SK-N-SH treated with all-trans-retinoic acid at 6 μM for 48 hours (cell line): ENCODE results near the gene ENGASE.

Experiments
- ARNTL ChIP-seq: fragments of 450-650 bp; formaldehyde crosslinking; IDR thresholded peaks from 2 replicates; pipeline ENCODE4 v1.5.0; 2020; ENCODE audit warnings: low read depth, mild to moderate bottlenecking, moderate library complexity, borderline replicate concordance
- OSR1 ChIP-seq: fragments of 250-450 bp; sonication (Bioruptor Pico); IDR thresholded peaks from 2 replicates; pipeline ENCODE4 v1.8.0; 2022; ENCODE audit warnings: moderate library complexity, mild to moderate bottlenecking, inconsistent platforms
- POU6F1 ChIP-seq: fragments of 250-450 bp; sonication (Bioruptor Pico); IDR thresholded peaks from 2 replicates; pipeline ENCODE4 v1.8.0; 2021; ENCODE audit warnings: low read depth, mild to moderate bottlenecking, moderate library complexity, borderline replicate concordance
- TCF4 ChIP-seq: fragments of 250-450 bp; sonication (Bioruptor Pico); IDR thresholded peaks from 2 replicates; pipeline ENCODE4 v1.8.0; 2021; ENCODE audit warnings: mild to moderate bottlenecking, moderate library complexity, borderline replicate concordance
- ZNF8 ChIP-seq: fragments of 450-650 bp; formaldehyde crosslinking; IDR thresholded peaks from 2 replicates; pipeline ENCODE4 v1.5.0; 2020; ENCODE audit warnings: mild to moderate bottlenecking, moderate library complexity

- no peak for TF ChIP-seq ARNTL (CRISPR knock-in tag)
- no peak for TF ChIP-seq ZNF8 (CRISPR knock-in tag)
- TF ChIP-seq POU6F1 (CRISPR knock-in tag), result no peak
- no peak for TF ChIP-seq OSR1 (CRISPR knock-in tag)
- TF ChIP-seq TCF4 (CRISPR knock-in tag), result no peak
Measured at GRCh38 chr17:79088247-79088996, 13.8 kb downstream of the ENGASE start.
